SK-N-SH (cell line): ENCODE measurements around the gene MYO15B.
A peak's percentile ranks its signal among the peaks of the same experiment; 100 is the strongest.

Experiments
- CTCF ChIP-seq: fragments of 200-600 bp; sonication (generic); IDR thresholded peaks from 2 replicates; pipeline ENCODE4 v1.6.1; 2017; ENCODE audit warnings: antibody characterized with exemption, mild to moderate bottlenecking, moderate library complexity
- EP300 ChIP-seq, 2 experiments: IDR thresholded peaks; 2 replicates each; pipeline versions ENCODE4 v1.4.0 to v1.6.1; 2012; ENCODE audit warnings: borderline replicate concordance in 1 of 2, low read depth in 1 of 2, low read length in 1 of 2
- FOXM1 ChIP-seq: IDR thresholded peaks from 2 replicates; pipeline ENCODE4 v1.4.0; 2012; ENCODE audit warnings: low read depth, mild to moderate bottlenecking
- NFIC ChIP-seq: IDR thresholded peaks from 2 replicates; pipeline ENCODE4 v1.4.0; 2012; ENCODE audit warnings: borderline replicate concordance
- POLR2AphosphoS5 ChIP-seq: IDR thresholded peaks from 2 replicates; pipeline ENCODE4 v1.6.1; 2012; ENCODE audit warnings: low read depth, low read length
- RAD21 ChIP-seq: IDR thresholded peaks from 2 replicates; pipeline ENCODE4 v1.6.1; 2012; ENCODE audit warnings: mild to moderate bottlenecking, low read length
- TAF1 ChIP-seq: IDR thresholded peaks from 2 replicates; pipeline ENCODE4 v1.6.1; 2012; ENCODE audit warnings: low read depth, mild to moderate bottlenecking, low read length, moderate library complexity, borderline replicate concordance
- YY1 ChIP-seq: IDR thresholded peaks from 2 replicates; pipeline ENCODE4 v1.4.0; 2012; ENCODE audit warnings: low read depth, mild to moderate bottlenecking
- TF ChIP-seq, protein P1 (sequence below): IDR thresholded peaks from 2 replicates; pipeline ENCODE4 v1.6.1; 2012; ENCODE audit warnings: mild to moderate bottlenecking, low read depth, low read length, moderate library complexity
- TF ChIP-seq, protein P2 (sequence below): IDR thresholded peaks from 2 replicates; pipeline ENCODE4 v1.4.0; 2012; ENCODE audit warnings: low read depth

DNA sequence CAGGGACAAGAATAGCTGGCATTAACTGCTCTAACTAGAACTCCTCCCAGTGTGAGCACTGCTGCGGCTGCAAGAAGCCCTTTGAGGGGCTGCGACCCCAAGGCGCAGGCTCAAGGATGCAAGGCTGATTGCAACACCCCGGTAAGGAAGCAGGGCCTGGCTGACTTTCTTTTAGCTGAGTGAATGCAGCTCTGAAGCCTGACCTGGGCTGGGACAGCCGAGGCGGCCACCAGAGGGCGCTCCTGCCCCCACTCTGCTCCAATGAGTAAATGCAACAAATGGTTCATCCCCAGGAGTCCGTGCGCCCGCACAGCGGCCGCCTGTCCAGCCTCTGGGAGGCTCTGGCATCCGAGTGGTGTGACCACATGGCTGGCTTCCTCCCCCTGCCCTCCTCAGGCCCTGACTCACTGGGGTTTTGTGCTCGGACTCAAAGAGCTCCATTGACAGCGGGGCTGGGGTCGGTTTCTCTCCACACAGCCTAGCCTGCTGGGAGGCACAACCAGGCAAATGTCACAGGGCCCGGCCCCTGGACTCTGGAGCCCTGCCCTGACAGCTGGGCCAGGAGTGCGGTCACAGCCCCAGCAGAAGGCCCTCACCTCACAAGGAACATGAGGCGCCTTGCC lies 45.4 kb downstream of the MYO15B start, which contains the start of gene SMIM5:
- TF ChIP-seq, protein P1, sequence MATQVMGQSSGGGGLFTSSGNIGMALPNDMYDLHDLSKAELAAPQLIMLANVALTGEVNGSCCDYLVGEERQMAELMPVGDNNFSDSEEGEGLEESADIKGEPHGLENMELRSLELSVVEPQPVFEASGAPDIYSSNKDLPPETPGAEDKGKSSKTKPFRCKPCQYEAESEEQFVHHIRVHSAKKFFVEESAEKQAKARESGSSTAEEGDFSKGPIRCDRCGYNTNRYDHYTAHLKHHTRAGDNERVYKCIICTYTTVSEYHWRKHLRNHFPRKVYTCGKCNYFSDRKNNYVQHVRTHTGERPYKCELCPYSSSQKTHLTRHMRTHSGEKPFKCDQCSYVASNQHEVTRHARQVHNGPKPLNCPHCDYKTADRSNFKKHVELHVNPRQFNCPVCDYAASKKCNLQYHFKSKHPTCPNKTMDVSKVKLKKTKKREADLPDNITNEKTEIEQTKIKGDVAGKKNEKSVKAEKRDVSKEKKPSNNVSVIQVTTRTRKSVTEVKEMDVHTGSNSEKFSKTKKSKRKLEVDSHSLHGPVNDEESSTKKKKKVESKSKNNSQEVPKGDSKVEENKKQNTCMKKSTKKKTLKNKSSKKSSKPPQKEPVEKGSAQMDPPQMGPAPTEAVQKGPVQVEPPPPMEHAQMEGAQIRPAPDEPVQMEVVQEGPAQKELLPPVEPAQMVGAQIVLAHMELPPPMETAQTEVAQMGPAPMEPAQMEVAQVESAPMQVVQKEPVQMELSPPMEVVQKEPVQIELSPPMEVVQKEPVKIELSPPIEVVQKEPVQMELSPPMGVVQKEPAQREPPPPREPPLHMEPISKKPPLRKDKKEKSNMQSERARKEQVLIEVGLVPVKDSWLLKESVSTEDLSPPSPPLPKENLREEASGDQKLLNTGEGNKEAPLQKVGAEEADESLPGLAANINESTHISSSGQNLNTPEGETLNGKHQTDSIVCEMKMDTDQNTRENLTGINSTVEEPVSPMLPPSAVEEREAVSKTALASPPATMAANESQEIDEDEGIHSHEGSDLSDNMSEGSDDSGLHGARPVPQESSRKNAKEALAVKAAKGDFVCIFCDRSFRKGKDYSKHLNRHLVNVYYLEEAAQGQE: no peak
- TF ChIP-seq CTCF (peak; percentile 99), TAF1 (no peak), RAD21 (peak; percentile 72), EP300 (IDR thresholded peaks at IDR 0.05; ENCODE audit: borderline replicate concordance in 1 of 2, low read depth in 1 of 2, low read length in 1 of 2) (no peak), YY1 (no peak), POLR2AphosphoS5 (no peak), FOXM1 (no peak), NFIC (no peak)
- TF ChIP-seq, protein P2, sequence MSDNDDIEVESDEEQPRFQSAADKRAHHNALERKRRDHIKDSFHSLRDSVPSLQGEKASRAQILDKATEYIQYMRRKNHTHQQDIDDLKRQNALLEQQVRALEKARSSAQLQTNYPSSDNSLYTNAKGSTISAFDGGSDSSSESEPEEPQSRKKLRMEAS: peak; percentile 63; the same call in 1 of the 2 replicates
